ENCODE results near the gene TRIM28.
"Not testable (repeated sequence)": the region's sequence is repeated elsewhere in the genome, so short reads cannot be mapped to it uniquely, and the experiment has no call there.

Gene TRIM28

GRCh38 chr19:58543826-58544590, at the start of gene TRIM28:
Gene TRIM28, plus strand, starts transcription at chr19:58544064. Its CDS starts 694 bp downstream, at chr19:58544758.
- DNase-seq = no peak

DNA sequence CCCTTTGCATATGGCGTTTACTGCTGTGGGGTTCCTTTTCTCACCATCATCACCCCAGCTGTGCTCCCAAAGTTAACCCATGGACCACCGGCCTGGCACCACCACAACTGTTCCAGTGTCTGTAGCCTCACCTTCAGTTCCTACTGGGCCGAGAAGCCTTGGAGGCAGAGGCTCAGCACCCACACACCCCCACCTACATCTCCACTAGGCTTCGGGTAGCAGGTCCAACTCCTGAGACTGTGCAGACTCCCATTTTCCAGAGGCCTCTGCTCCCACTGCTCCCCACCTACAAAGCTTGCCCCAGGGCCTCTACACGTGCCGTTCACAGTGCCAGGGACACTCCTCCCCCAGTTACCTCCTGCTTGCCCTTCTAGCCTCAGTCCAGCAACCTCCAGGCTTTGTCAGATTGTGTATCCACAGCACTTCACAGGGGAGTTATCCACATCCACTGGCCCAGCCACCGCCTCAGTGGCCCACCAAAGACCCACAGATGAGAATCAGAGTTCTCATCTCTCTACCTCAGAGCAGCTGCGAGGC, 46.2 kb upstream of the TRIM28 start:
- DNase-seq = no peak

- no peak for DNase-seq
Measured at GRCh38 chr19:58498316-58499020, 45.4 kb upstream of the TRIM28 start.

- DNase-seq = peak; percentile 100
Measured at GRCh38 chr19:58499021-58499927, 44.6 kb upstream of the TRIM28 start.

DNA sequence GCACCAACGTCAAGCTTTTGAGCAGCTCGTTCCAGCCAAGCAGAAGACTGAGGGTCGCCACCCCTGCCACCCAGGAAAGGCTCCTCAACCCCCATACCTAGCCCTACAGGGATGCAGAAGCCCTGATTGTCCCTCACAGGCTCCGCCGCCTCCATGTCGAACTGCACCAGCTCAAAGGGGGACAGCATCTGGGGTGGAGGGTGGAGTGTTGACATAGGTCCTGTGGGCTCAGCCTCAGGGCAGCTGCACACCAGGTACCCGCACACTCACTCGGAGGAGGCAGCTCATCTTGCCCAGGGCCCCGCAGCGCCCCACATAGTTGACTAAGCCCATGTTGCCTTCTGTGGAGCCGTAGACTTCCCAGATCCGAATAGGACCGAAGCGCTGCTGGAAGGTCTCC, 43.6 kb upstream of the TRIM28 start:
- DNase-seq = no peak

- DNase-seq = not testable (repeated sequence)
Measured at GRCh38 chr19:58507602-58508223, 36.2 kb upstream of the TRIM28 start.

- DNase-seq = no peak
Measured at GRCh38 chr19:58509731-58510083, 34.2 kb upstream of the TRIM28 start.

- DNase-seq = no peak
Measured at GRCh38 chr19:58510084-58510862, 33.6 kb upstream of the TRIM28 start.

DNA sequence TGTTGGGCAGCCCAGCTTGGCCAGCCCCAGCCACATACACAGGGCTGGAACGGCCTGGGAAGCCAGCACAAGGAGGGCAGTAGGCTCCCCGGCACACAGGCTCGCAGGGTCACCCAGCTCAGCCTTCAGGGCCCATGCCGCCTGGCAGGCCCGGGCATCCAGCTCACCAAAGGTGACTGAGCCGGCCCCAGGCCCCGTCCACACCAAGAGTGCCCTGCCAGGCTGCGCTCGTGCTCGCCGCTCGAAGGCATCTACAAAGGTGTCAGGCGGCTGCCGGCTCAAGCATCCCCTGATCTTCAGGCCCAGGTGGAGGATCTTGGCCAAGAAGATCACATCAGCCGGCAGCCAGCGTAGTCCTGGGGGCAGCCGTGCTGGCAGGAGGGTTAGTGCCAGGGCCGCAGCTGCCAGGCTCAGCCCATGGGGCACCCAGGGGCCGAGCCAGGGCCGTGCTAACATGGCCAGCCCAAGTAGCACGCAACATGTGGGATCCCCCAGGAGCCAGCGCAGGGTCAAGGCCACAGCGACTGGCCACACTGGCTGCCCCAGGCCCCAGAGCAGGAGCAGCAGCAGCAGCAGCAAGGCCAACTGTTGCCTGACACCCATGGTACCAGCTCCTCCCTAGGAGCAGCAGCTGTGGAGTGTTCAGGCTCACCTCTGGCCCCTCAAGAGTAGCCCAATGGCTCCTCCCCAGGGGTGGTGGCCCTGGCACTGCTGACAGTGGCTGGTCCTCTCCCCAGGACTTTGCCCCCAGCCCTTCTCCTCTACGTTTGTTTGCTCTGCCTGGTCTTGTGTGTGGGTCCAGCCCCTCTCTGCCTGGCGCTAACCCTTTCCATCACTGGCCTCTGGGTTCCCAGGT, 32.3 kb upstream of the TRIM28 start, which contains the start of gene SLC27A5:
SLC27A5 (minus strand) TSS at position 640 of the 856 bp plus-strand sequence; CDS start at position 603, 37 bp downstream.
- DNase-seq = peak; percentile 42

DNA sequence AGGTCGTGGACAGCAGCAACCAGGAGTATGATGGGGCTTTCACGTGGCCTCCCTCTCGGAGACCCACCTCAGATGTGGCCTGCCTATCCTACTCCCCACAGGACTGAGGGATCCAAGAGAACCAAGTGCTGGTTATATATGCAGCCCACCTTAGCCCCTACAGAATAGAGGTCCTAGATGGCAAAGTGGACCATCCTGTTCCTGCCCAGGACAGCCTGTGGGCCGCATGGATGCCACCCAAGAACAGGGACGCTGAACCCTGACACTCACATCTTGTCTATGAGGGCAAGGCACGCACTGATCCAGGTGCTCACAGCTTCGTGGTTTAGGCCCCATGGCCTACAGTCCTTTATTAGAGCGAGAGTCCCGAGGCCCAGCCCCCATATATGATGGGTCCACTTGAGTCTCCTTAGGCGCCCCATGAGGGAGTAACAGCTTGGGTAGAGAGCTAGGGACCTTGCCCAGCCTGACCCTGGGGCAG, 30.6 kb upstream of the TRIM28 start:
- DNase-seq = peak; percentile 81

GRCh38 chr19:58513694-58514563, 29.9 kb upstream of the TRIM28 start:
- peak; percentile 99 for DNase-seq

- DNase-seq = no peak
Measured at GRCh38 chr19:58514564-58515022, 29.3 kb upstream of the TRIM28 start.

GRCh38 chr19:58515259-58515658, 28.6 kb upstream of the TRIM28 start:
- DNase-seq = no peak

GRCh38 chr19:58516246-58516836, 27.5 kb upstream of the TRIM28 start:
- DNase-seq = no peak

- no peak for DNase-seq
Measured at GRCh38 chr19:58516964-58517833, 26.7 kb upstream of the TRIM28 start.

DNA sequence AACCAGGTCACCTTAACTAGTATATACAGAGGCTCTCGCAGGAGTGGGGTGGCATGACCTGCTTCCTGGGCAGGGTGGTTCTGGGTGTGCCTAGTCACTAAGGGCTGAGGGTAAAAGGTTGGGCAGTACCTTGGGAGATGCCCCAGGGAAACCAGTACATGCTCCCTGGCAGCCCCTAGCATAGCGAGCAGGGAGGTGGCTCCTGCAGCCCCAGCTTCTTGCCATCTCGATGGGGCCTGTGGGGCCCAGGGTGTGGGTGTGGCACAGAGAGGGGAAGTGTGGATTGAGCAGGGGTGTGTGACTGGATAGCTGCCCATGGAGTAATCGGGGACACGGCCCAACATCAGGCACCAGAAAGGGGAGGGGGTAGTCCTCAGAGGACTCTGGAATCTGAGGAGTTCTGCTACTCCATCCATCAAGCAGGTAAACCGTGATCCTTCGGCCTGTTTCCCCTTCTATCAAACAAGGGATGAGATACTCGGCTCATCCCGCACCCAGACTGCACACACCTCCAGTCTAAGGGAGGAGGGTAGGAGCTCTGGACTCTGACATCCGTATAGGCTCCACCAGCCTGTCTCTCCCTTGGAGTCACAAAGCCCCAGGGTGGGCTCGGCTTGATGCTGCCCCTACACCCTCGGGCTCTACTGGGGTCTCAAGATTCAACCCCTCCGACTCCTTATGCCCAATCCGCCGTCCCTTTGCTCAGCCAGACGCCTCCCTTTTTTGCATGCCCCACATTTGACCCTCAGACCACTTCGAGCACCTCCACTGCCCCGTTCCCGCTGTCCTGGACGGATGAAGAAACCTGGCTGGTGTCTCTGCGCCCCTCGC, 25.4 kb upstream of the TRIM28 start:
- peak; percentile 48 for DNase-seq

DNA sequence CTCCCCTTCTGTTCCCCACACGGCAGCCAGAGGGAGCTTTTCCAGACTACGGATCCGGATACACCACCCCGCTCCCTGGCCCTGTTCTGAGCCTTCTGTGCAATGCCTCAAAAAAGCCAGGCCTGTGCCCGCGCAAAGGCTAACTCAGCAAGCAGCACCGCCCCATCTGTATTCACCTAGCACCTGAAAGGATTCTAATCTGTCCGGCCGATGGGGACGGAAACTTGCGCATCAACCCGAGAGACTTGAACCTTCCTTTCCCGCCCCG, 24.8 kb upstream of the TRIM28 start:
- DNase-seq = peak; percentile 87

Data from DMS53 (cell line).